Progenitor cell of endocrine pancreas (in vitro differentiated cells): ENCODE measurements around the gene NBEA. TPM values are rescaled to one million over a fixed set of nuclear protein-coding genes. Genes with fewer than 3 reads are reported as not detected.

Experiments
- DNase-seq: peaks from one replicate; pipeline ENCODE4 v3.0.0; 2021; ENCODE audit warnings: low spot score; ENCODE audit not compliant: unreplicated experiment
- H3K27ac Mint-ChIP-seq: 2 replicates; pipeline ENCODE4 v1.8.0; 2021; ENCODE audit warnings: mild to moderate bottlenecking, moderate library complexity, mixed read lengths
- H3K27me3 Mint-ChIP-seq: 2 replicates; pipeline ENCODE4 v1.8.0; 2021; ENCODE audit warnings: mixed read lengths
- H3K36me3 Mint-ChIP-seq: 2 replicates; pipeline ENCODE4 v1.8.0; 2022; ENCODE audit warnings: mixed read lengths; ENCODE audit not compliant: insufficient read depth
- H3K4me1 Mint-ChIP-seq: 2 replicates; pipeline ENCODE4 v1.8.0; 2021; ENCODE audit warnings: low read depth, mixed read lengths
- H3K4me3 Mint-ChIP-seq: 2 replicates; pipeline ENCODE4 v1.8.0; 2021; ENCODE audit warnings: low read depth, mild to moderate bottlenecking, moderate library complexity, mixed read lengths
- H3K9me3 Mint-ChIP-seq: 2 replicates; pipeline ENCODE4 v1.8.0; 2021; ENCODE audit warnings: low read depth, mixed read lengths
- CTCF ChIP-seq: fragments of 200-600 bp; sonication (generic); IDR thresholded peaks from one replicate; pipeline ENCODE4 v1.5.0; 2021; ENCODE audit warnings: antibody characterized with exemption, mild to moderate bottlenecking; ENCODE audit not compliant: unreplicated experiment
- total RNA-seq: library from RNA; stranded (reverse); gene quantifications from 2 replicates; pipeline ENCODE4 v1.2.1, GENCODE V29; 2021

Gene NBEA
- total RNA-seq, 1 donor from 2014 or later = 21.7 TPM

GRCh38 chr13:35460061-35460460 is 518.0 kb downstream of the NBEA start:
- no peak overlapping the region for H3K27ac Mint-ChIP-seq
- no peak overlapping the region for H3K4me3 Mint-ChIP-seq
- no peak for TF ChIP-seq CTCF
- DNase-seq = no peak
- peaks cover 2% of the 10 kb centered on the region for H3K36me3 Mint-ChIP-seq
- H3K27me3 Mint-ChIP-seq = peaks cover 7% of the 10 kb centered on the region
- H3K4me1 Mint-ChIP-seq = no peaks in the 10 kb centered on the region
- H3K9me3 Mint-ChIP-seq = peaks cover 2% of the 10 kb centered on the region

- Mint-ChIP-seq H3K9me3 (no peaks in the 10 kb centered on the region), H3K27ac (no peak overlapping the region), H3K36me3 (no peaks in the 10 kb centered on the region), H3K27me3 (peaks cover 30% of the 10 kb centered on the region), H3K4me3 (no peak overlapping the region), H3K4me1 (peaks cover 8% of the 10 kb centered on the region)
- DNase-seq = no peak
- no peak for TF ChIP-seq CTCF
These were observed 523.3 kb downstream of the NBEA start for GRCh38 chr13:35465371-35465770.

GRCh38 chr13:35468195-35468594 is 526.1 kb downstream of the NBEA start:
- Mint-ChIP-seq H3K36me3 (no peaks in the 10 kb centered on the region), H3K4me1 (peaks cover 14% of the 10 kb centered on the region), H3K9me3 (no peaks in the 10 kb centered on the region), H3K4me3 (no peak overlapping the region), H3K27ac (no peak overlapping the region), H3K27me3 (peaks cover 58% of the 10 kb centered on the region)
- DNase-seq = no peak
- TF ChIP-seq CTCF = no peak

GRCh38 chr13:35469806-35470525 is 527.9 kb downstream of the NBEA start:
- no peaks in the 10 kb centered on the region for H3K36me3 Mint-ChIP-seq
- peak overlapping the region; percentile 66 for H3K4me3 Mint-ChIP-seq
- no peak overlapping the region for H3K27ac Mint-ChIP-seq
- DNase-seq = no peak
- peaks cover 66% of the 10 kb centered on the region for H3K27me3 Mint-ChIP-seq
- H3K9me3 Mint-ChIP-seq = no peaks in the 10 kb centered on the region
- H3K4me1 Mint-ChIP-seq = peaks cover 17% of the 10 kb centered on the region
- TF ChIP-seq CTCF = no peak

GRCh38 chr13:35470671-35471661 is 528.9 kb downstream of the NBEA start:
- Mint-ChIP-seq H3K27ac (no peak overlapping the region), H3K27me3 (peaks cover 75% of the 10 kb centered on the region), H3K36me3 (no peaks in the 10 kb centered on the region), H3K9me3 (no peaks in the 10 kb centered on the region), H3K4me3 (peak overlapping the region; percentile 66), H3K4me1 (peaks cover 26% of the 10 kb centered on the region)
- DNase-seq = peak; percentile 23
- no peak for TF ChIP-seq CTCF
